Peyer's patch (tissue), 4 donors: ENCODE data around the gene PTPRJ.

ENCODE experiments used
- POLR2A ChIP-seq, 2 donors: fragments of 450-650 bp; IDR thresholded peaks; one replicate each; pipeline ENCODE4 v1.5.1; 2017; ENCODE audit warnings: antibody characterized with exemption in 2 of 2, mild to moderate bottlenecking in 2 of 2, moderate library complexity in 2 of 2
- TF ChIP-seq, protein P1 (sequence below), 6 experiments: fragments of 450-650 bp in 4 of 6; fragments of 200-600 bp in 2 of 6; sonication (generic) in 1 of 6; IDR thresholded peaks; one replicate each; pipeline ENCODE4 v1.5.1; 2017 to 2019; ENCODE audit warnings: antibody characterized with exemption in 6 of 6, mild to moderate bottlenecking in 3 of 6, moderate library complexity in 1 of 6

DNA sequence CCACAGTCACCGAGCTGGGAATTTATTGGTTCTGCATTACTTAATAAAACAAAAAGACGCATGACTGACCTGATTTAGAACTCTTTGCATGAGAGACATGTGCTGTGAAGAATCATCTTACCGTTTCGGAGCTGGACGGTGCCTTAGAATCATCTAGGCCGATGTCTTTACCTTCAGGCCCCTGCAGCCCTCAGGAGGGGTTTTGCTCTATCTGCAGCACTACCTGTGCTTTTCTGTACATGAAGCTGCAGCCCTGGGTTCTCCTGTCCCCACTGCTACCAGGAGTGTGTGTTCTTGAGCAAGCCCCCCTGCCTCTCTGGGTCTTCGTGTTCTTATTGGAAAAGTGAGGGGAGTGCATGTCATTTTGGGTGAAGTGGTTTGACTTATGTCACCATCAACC, 142.3 kb downstream of the PTPRJ start:
- TF ChIP-seq, protein P1, sequence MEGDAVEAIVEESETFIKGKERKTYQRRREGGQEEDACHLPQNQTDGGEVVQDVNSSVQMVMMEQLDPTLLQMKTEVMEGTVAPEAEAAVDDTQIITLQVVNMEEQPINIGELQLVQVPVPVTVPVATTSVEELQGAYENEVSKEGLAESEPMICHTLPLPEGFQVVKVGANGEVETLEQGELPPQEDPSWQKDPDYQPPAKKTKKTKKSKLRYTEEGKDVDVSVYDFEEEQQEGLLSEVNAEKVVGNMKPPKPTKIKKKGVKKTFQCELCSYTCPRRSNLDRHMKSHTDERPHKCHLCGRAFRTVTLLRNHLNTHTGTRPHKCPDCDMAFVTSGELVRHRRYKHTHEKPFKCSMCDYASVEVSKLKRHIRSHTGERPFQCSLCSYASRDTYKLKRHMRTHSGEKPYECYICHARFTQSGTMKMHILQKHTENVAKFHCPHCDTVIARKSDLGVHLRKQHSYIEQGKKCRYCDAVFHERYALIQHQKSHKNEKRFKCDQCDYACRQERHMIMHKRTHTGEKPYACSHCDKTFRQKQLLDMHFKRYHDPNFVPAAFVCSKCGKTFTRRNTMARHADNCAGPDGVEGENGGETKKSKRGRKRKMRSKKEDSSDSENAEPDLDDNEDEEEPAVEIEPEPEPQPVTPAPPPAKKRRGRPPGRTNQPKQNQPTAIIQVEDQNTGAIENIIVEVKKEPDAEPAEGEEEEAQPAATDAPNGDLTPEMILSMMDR (IDR thresholded peaks at IDR 0.05): no peak
- no peak for TF ChIP-seq POLR2A (IDR thresholded peaks at IDR 0.05)
